Cardiac muscle cell (in vitro differentiated cells and primary cell): ENCODE data around the gene ANGPT4. TPM values are rescaled to one million over a fixed set of nuclear protein-coding genes. Genes with fewer than 3 reads are reported as not detected.

ENCODE experiments used
- DNase-seq, 2 donors: peaks; one replicate each; pipeline versions ENCODE4 v3.0.0 to v3.0.0-alpha.2; 2010 to 2017; ENCODE audit warnings: low read depth in 1 of 2, low spot score in 1 of 2
- H3K27ac ChIP-seq: fragments of 200-600 bp; sonication (generic); 2 replicates; pipeline ENCODE4 v1.5.1; 2016
- H3K27me3 ChIP-seq: fragments of 200-600 bp; sonication (generic); 2 replicates; pipeline ENCODE4 v1.6.0; 2016; ENCODE audit warnings: control low read depth
- H3K36me3 ChIP-seq: fragments of 200-600 bp; sonication (generic); 2 replicates; pipeline ENCODE4 v1.5.1; 2016; ENCODE audit warnings: control low read depth
- H3K4me1 ChIP-seq: fragments of 200-600 bp; sonication (generic); 2 replicates; pipeline ENCODE4 v1.8.1; 2017; ENCODE audit warnings: low read depth, mild to moderate bottlenecking, mixed run types
- H3K4me3 ChIP-seq: fragments of 200-600 bp; sonication (generic); 2 replicates; pipeline ENCODE4 v1.5.1; 2016; ENCODE audit warnings: mild to moderate bottlenecking
- H3K9me3 ChIP-seq: fragments of 200-600 bp; sonication (generic); 2 replicates; pipeline ENCODE4 v1.5.1; 2017; ENCODE audit warnings: low read depth, mild to moderate bottlenecking, control low read depth
- polyA plus RNA-seq: library from polyadenylated mRNA; unstranded; fragments of >200 nt; fragmentation: Nextera tagmentation; extraction: Ambion mirVana; gene quantifications from 2 replicates; pipeline ENCODE4 v1.2.1, GENCODE V29; 2016
- total RNA-seq: library from RNA; depleted of rRNA; stranded (reverse); fragments of >200 nt; gene quantifications from 2 replicates; pipeline ENCODE4 v1.2.3, GENCODE V29; 2016
- TF ChIP-seq, protein P1 (sequence below): IDR thresholded peaks from 2 replicates; pipeline ENCODE4 v1.5.1; 2012; ENCODE audit warnings: low read depth, mild to moderate bottlenecking, low read length

The ANGPT4 gene
- total and polyA plus RNA-seq, 2 experiments from 2014 or later, result 0.15 to 0.80 TPM

DNA sequence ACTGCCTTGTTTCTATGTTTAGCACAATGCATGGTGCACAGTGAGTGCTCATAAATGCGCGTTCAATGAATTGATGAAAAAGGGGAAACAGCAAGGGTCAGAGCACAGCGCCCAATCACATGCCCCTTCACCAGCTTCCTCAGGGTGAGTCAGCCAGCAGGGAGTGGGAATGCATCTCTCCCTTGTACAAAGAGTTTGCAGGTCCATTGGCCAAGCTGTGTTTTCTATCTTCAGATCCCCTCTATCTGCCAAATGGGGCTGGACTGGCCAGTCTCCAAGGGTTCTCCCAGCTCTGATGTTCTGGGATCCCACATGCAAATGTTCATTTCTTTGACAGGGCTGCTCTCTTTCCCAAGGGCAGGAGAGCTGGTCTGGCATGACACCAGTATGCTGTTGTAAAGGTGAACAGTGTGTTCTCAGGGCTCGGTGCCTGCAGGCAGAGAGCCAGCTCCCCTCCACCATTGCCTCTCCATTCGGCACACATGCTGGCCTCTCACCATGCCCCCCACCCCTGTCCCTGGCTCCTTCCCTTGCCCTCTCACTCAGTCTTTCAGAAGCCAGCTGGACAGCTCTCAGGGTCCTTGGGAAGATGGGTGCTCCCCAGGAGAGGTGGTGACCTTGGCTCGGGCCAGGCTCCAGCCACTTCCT is 25.0 kb downstream of the ANGPT4 start:
- H3K4me1 ChIP-seq, result no peaks in the 10 kb centered on the region

DNA sequence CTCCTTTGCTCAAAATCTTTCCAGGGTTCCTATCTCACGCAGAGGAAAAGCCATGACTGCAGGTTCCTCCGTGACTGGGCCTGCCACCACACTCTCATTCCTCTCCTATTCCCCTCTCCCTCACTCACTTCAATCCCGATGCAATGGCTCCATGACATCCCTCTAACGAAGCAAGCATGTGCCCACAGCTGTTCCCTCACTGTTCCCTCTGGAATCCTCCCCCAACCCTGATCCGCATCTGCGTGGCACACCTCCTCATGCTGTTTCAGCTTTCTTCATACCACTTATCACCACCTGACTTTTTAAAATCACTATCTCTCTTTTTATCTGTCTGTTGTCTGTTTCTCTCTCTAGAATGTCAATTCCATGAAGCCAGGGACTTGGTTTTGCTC is 25.5 kb downstream of the ANGPT4 start:
- Histone ChIP-seq H3K9me3 (no peaks in the 10 kb centered on the region), H3K4me3 (no peak overlapping the region), H3K36me3 (no peaks in the 10 kb centered on the region), H3K4me1 (no peaks in the 10 kb centered on the region), H3K27me3 (peaks cover 11% of the 10 kb centered on the region), H3K27ac (no peak overlapping the region)
- no peak for DNase-seq
- TF ChIP-seq, protein P1, sequence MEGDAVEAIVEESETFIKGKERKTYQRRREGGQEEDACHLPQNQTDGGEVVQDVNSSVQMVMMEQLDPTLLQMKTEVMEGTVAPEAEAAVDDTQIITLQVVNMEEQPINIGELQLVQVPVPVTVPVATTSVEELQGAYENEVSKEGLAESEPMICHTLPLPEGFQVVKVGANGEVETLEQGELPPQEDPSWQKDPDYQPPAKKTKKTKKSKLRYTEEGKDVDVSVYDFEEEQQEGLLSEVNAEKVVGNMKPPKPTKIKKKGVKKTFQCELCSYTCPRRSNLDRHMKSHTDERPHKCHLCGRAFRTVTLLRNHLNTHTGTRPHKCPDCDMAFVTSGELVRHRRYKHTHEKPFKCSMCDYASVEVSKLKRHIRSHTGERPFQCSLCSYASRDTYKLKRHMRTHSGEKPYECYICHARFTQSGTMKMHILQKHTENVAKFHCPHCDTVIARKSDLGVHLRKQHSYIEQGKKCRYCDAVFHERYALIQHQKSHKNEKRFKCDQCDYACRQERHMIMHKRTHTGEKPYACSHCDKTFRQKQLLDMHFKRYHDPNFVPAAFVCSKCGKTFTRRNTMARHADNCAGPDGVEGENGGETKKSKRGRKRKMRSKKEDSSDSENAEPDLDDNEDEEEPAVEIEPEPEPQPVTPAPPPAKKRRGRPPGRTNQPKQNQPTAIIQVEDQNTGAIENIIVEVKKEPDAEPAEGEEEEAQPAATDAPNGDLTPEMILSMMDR, result no peak

More for the DNA sequence above, 25.0 kb downstream of the ANGPT4 start:
- peaks cover 6% of the 10 kb centered on the region for H3K27me3 ChIP-seq
- TF ChIP-seq, protein P1, result no peak
- peak in 1 of 2 donors; percentile 72 for DNase-seq
- no peak overlapping the region for H3K4me3 ChIP-seq
- H3K9me3 ChIP-seq, result no peaks in the 10 kb centered on the region
- no peak overlapping the region for H3K27ac ChIP-seq
- no peaks in the 10 kb centered on the region for H3K36me3 ChIP-seq

DNA sequence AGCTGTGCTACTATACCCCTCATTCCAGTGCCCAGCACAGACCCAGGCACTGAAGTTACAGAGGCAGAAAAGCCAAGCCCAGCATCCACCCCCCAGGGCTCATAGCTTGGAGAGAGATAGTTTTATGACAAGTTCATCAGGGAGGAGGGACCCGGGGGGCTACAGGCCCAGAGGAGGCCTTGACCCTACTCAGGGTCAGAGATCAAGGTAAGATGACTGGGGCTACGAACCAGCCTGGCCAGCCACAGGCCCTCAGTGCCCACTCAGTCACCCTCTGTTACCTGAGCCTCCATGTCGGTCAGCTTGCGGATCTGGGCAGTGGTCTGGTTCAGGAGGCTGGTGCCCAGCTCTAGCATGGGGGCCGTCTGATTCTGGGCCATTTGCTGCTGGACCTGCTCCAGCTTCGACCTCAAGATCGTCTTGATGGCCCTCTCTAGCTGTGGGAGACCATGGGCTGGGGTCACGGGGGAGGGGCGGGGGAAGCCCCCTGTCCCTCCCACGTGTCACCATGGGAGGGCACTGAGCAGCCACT is 26.1 kb downstream of the ANGPT4 start:
- TF ChIP-seq, protein P1, result no peak
- Histone ChIP-seq H3K36me3 (no peaks in the 10 kb centered on the region), H3K27me3 (peaks cover 11% of the 10 kb centered on the region), H3K4me3 (no peak overlapping the region), H3K9me3 (no peaks in the 10 kb centered on the region), H3K27ac (no peak overlapping the region), H3K4me1 (no peaks in the 10 kb centered on the region)
- no peak for DNase-seq

DNA sequence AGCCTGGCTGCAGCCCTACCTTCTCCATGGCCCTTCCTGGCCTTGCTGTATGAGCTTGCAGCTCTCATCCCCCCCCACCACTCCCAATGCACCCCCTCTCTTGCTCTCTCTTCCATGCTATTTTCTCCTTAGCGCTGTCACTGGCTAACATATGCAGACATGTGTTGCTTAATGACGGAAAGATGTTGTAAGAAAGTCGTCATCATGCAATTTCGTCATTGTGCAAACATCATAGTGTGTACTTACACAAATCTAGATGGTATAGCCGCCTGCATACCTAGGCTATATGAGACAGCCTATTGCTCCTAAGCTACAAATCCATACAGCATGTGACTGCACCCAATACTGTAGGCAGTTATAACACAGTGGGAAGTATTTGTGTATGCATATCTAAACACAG is 27.0 kb downstream of the ANGPT4 start:
- Histone ChIP-seq H3K36me3 (no peaks in the 10 kb centered on the region), H3K9me3 (no peaks in the 10 kb centered on the region), H3K27ac (no peak overlapping the region), H3K27me3 (peaks cover 11% of the 10 kb centered on the region), H3K4me3 (no peak overlapping the region), H3K4me1 (no peaks in the 10 kb centered on the region)
- TF ChIP-seq, protein P1, result no peak
- no peak for DNase-seq

DNA sequence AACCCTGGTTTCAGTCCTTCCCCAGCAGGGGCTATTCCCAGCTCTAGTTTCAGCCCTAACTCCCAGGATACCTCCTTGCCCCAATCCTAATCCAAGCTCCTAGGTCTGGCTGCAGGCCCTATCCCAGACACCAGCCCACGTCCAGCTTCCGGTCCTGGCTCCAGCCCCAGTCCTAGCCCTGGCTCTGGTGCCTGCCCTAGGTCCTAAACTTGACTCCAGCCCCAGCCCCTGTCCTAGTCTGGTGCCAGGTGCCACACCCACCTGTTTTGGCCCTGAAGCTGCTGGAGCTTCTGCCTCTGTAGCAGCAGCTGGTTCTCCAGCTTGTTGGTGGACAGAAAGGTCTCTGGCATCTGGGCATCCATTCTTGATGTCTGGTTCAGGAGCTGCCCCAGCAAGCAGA is 28.1 kb downstream of the ANGPT4 start:
- Histone ChIP-seq H3K4me3 (no peak overlapping the region), H3K9me3 (no peaks in the 10 kb centered on the region), H3K4me1 (no peaks in the 10 kb centered on the region), H3K27ac (no peak overlapping the region), H3K36me3 (no peaks in the 10 kb centered on the region), H3K27me3 (peaks cover 11% of the 10 kb centered on the region)
- TF ChIP-seq, protein P1, result no peak
- no peak for DNase-seq
